ENCODE data around the gene HSD17B4. TPM values are rescaled to one million over a fixed set of nuclear protein-coding genes. Genes with fewer than 3 reads are reported as not detected.

Gene HSD17B4
- total and polyA plus RNA-seq, 9 of the 15 experiments (the other 6 are each of a cell fraction or from before 2014, with no cell fraction given), result 50.6 to 187 (median 94.6) TPM

GRCh38 chr5:119417891-119418605 lies 34.2 kb upstream of the HSD17B4 start (continued):
- no peak for TF ChIP-seq RERE (CRISPR knock-in tag; IDR thresholded peaks at IDR 0.05; ENCODE audit: borderline replicate concordance)
- no peak for TF ChIP-seq RUNX1 (IDR thresholded peaks at IDR 0.05; ENCODE audit: low read depth)
- no peak for TF ChIP-seq CCNT2 (IDR thresholded peaks at IDR 0.05; ENCODE audit: borderline replicate concordance, extremely low read depth, insufficient read length, low read depth, low read length)
- TF ChIP-seq NCOR1 (IDR thresholded peaks at IDR 0.05), result no peak
- TF ChIP-seq CSDE1 (IDR thresholded peaks at IDR 0.05), result no peak
- TF ChIP-seq DACH1 (IDR thresholded peaks at IDR 0.05; ENCODE audit: partially characterized antibody), result peak; percentile 53
- no peak for TF ChIP-seq TCF3 (CRISPR knock-in tag; IDR thresholded peaks at IDR 0.05)
- no peak for TF ChIP-seq RAD21 (CRISPR knock-in tag; conservative IDR thresholded peaks at IDR 0.05 in 1 of 2, IDR thresholded peaks at IDR 0.05 in 1 of 2)
- no peak for TF ChIP-seq NEUROD1 (IDR thresholded peaks at IDR 0.05; ENCODE audit: borderline replicate concordance, low read depth, low read length, partially characterized antibody)
- no peak for TF ChIP-seq PTTG1 (tag; IDR thresholded peaks at IDR 0.05; ENCODE audit: low read depth)
- TF ChIP-seq, protein P1, sequence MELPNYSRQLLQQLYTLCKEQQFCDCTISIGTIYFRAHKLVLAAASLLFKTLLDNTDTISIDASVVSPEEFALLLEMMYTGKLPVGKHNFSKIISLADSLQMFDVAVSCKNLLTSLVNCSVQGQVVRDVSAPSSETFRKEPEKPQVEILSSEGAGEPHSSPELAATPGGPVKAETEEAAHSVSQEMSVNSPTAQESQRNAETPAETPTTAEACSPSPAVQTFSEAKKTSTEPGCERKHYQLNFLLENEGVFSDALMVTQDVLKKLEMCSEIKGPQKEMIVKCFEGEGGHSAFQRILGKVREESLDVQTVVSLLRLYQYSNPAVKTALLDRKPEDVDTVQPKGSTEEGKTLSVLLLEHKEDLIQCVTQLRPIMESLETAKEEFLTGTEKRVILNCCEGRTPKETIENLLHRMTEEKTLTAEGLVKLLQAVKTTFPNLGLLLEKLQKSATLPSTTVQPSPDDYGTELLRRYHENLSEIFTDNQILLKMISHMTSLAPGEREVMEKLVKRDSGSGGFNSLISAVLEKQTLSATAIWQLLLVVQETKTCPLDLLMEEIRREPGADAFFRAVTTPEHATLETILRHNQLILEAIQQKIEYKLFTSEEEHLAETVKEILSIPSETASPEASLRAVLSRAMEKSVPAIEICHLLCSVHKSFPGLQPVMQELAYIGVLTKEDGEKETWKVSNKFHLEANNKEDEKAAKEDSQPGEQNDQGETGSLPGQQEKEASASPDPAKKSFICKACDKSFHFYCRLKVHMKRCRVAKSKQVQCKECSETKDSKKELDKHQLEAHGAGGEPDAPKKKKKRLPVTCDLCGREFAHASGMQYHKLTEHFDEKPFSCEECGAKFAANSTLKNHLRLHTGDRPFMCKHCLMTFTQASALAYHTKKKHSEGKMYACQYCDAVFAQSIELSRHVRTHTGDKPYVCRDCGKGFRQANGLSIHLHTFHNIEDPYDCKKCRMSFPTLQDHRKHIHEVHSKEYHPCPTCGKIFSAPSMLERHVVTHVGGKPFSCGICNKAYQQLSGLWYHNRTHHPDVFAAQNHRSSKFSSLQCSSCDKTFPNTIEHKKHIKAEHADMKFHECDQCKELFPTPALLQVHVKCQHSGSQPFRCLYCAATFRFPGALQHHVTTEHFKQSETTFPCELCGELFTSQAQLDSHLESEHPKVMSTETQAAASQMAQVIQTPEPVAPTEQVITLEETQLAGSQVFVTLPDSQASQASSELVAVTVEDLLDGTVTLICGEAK (IDR thresholded peaks at IDR 0.05), result no peak
- TF ChIP-seq, protein P1 (CRISPR knock-in tag; IDR thresholded peaks at IDR 0.05), result no peak
- TF ChIP-seq SPI1 (IDR thresholded peaks at IDR 0.05; ENCODE audit: borderline replicate concordance, low read depth, low read length), result no peak
